PFSK-1 (cell line): ENCODE data around the gene FIG4.

Experiments used
- FOXP2 ChIP-seq: optimal IDR thresholded peaks from 2 replicates; pipeline ENCODE3; 2011; ENCODE audit warnings: borderline replicate concordance, control low read depth, inconsistent platforms; ENCODE audit not compliant: insufficient read depth; ENCODE audit errors: extremely low read length, extremely low read depth
- POLR2AphosphoS5 ChIP-seq: IDR thresholded peaks from 2 replicates; pipeline ENCODE4 v1.6.1; 2012; ENCODE audit warnings: low read depth, mild to moderate bottlenecking, control low read depth, low read length, moderate library complexity
- SIN3A ChIP-seq: IDR thresholded peaks from 2 replicates; pipeline ENCODE4 v1.6.1; 2012; ENCODE audit warnings: mild to moderate bottlenecking, low read length, moderate library complexity, borderline replicate concordance; ENCODE audit not compliant: insufficient read depth
- TAF1 ChIP-seq: IDR thresholded peaks from 2 replicates; pipeline ENCODE4 v1.6.1; 2012; ENCODE audit warnings: low read length, control low read depth, borderline replicate concordance; ENCODE audit not compliant: insufficient read depth
- TF ChIP-seq, protein P1 (sequence below), 2 experiments: IDR thresholded peaks; 2 replicates each; pipeline versions ENCODE4 v1.6.1 to v1.8.0; 2011 to 2012; ENCODE audit warnings: low read depth in 2 of 2, low read length in 2 of 2, control low read depth in 1 of 2, inconsistent platforms in 1 of 2, mild to moderate bottlenecking in 1 of 2, moderate library complexity in 1 of 2; ENCODE audit not compliant: insufficient read depth in 1 of 2

Gene FIG4

DNA sequence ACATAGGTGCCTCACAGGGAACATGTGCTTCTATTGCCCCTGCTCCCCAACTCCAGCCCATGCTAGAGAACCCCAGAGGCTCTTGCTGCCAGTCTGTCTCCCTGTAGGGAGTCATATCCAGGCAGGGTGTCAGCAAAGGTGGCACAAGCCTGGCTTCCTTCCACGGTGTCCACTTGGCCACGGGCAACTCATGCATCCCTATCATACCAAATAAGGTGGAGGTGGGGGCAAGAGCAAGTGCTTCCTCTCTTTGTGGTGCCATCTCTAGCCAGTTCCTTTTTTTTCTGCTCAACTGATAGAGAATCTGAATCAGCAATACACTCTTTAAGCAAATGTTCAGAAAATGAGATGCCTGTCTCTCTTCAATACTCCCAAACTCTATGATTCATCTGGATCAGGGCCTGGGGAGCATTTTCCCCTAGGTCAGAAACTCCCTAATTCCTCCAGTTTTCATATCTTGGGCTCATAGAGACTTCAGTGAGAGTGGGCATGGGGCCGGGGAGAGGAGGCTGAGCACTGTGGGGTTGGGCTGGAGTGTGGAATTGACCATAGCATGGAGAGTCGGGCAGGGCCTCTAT, 182.0 kb downstream of the FIG4 start:
- TF ChIP-seq POLR2AphosphoS5 (no peak), TAF1 (no peak), FOXP2 (no peak), SIN3A (no peak)

- TF ChIP-seq, protein P1, sequence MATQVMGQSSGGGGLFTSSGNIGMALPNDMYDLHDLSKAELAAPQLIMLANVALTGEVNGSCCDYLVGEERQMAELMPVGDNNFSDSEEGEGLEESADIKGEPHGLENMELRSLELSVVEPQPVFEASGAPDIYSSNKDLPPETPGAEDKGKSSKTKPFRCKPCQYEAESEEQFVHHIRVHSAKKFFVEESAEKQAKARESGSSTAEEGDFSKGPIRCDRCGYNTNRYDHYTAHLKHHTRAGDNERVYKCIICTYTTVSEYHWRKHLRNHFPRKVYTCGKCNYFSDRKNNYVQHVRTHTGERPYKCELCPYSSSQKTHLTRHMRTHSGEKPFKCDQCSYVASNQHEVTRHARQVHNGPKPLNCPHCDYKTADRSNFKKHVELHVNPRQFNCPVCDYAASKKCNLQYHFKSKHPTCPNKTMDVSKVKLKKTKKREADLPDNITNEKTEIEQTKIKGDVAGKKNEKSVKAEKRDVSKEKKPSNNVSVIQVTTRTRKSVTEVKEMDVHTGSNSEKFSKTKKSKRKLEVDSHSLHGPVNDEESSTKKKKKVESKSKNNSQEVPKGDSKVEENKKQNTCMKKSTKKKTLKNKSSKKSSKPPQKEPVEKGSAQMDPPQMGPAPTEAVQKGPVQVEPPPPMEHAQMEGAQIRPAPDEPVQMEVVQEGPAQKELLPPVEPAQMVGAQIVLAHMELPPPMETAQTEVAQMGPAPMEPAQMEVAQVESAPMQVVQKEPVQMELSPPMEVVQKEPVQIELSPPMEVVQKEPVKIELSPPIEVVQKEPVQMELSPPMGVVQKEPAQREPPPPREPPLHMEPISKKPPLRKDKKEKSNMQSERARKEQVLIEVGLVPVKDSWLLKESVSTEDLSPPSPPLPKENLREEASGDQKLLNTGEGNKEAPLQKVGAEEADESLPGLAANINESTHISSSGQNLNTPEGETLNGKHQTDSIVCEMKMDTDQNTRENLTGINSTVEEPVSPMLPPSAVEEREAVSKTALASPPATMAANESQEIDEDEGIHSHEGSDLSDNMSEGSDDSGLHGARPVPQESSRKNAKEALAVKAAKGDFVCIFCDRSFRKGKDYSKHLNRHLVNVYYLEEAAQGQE (IDR thresholded peaks at IDR 0.05; ENCODE audit: insufficient read depth in 1 of 2, low read depth in 2 of 2, low read length in 2 of 2), result no peak
- no peak for TF ChIP-seq TAF1
- no peak for TF ChIP-seq POLR2AphosphoS5
- no peak for TF ChIP-seq FOXP2
- no peak for TF ChIP-seq SIN3A
Observed at GRCh38 chr6:109874086-109874485, 183.0 kb downstream of the FIG4 start.

DNA sequence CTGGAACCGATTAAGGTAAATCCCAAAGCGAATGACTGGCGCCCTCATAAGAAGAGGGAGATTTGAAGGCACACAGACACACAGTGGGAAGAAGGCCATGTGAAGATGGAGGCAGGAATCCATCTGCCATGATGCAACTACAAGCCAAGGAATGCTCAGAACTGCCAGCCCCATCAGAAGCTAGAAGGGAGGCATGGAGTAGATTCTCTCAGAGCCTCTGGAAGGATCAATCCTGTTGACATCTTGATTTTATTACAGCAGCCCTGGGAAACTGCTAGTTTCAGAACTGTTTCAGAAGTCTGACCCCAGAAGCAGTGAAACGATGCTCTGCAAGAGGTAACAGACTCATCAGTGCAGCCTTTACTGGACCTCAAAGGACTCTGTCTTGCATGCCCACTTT, 183.5 kb downstream of the FIG4 start:
- no peak for TF ChIP-seq FOXP2
- no peak for TF ChIP-seq TAF1
- no peak for TF ChIP-seq POLR2AphosphoS5
- TF ChIP-seq SIN3A, result no peak
- TF ChIP-seq, protein P1 (IDR thresholded peaks at IDR 0.05; ENCODE audit: insufficient read depth in 1 of 2, low read depth in 2 of 2, low read length in 2 of 2), result no peak
